ENCODE measurements around the gene EIF2B4.
"Not testable (repeated sequence)": the region's sequence is repeated elsewhere in the genome, so short reads cannot be mapped to it uniquely, and the experiment has no call there.

The EIF2B4 gene

DNA sequence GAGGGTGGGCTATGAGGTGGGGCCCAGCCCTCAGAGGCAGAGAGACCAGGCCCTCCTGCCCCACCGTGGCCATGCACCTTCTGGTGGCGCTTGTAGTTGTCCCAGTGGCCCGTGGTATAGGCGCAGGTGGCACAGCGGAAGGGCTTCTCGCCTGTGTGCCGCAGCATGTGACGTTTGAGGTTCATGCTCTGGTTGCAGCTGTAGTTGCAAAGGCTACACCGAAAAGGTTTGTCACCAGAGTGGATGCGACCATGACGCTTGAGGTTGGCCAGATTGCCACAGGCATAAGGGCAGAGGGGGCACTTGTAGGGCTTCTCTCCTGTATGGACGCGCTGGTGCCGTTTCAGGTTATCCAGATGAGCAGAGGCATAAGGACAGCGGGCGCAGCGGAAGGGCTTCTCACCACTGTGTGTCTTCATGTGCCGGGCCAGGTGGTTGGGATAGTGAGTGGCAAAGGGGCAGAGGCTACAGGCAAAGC, 7.5 kb upstream of the EIF2B4 start:
- no peak for DNase-seq

DNA sequence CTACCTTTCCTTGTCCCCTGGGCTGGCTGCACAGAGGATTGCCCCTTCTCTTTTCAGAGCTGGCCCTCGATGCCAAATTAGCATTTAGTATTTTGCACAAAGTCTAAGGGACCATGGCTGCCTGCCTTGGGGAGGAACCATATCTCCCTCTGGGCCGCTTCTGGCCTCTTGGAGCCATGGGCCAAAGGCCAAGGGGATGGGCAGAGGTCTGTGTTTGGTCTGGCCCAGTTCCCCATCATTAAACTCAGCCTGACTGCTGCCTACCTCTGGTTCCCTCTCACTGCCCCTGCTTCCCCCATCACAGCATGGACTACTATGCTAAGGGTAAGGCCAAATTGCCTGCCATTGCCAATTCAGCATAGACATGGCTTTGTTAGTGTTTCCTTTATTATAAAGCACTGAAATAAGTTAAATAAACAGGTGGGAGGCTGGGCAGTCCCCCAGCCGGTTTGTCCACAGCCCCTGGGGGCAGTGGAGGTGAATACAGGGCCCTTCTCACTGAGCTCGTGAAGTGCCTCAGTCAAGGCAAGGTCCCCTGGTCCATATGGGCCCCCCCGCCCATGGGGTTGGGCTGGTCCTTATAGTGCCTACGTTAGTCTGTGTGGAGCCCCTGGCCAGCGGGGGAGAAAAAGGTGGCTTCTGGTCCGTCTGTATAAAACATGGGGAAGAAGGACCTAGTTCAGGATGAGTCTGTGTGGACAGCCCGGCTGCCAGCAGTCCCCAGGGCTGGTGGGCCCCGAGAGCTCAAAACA, 6.9 kb upstream of the EIF2B4 start:
- no peak for DNase-seq

DNA sequence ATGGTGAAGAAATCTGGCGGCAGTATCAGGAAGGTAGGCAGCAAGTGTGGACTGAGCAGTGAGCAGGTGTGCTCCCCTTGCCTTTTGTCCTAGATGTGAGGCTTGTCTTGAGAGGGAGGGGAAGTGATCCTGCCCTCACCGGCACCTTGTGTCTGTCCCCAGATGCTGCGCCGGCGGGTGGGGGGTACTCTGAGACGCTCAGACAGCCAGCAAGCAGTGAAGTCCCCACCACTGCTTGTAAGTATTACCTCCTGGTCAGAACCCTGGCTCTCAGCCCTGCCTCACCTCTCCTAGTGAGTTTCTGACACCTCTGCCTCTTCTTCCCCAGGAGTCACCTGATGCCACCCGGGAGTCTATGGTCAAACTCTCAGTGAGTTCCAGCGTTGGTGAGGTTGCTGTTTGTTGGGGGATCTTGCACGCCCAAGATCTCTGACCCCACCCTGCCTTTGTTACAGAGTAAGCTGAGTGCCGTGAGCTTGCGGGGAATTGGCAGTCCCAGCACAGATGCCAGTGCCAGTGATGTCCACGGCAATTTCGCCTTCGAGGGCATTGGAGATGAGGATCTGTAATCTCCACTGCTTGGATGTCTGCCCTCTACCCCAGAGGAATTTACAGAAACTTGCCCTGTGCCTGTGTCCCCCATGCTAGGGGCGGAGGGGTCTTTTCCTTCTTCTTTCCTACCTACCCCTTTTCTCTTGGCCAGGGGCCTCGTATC, 6.2 kb upstream of the EIF2B4 start:
- DNase-seq, result no peak

DNA sequence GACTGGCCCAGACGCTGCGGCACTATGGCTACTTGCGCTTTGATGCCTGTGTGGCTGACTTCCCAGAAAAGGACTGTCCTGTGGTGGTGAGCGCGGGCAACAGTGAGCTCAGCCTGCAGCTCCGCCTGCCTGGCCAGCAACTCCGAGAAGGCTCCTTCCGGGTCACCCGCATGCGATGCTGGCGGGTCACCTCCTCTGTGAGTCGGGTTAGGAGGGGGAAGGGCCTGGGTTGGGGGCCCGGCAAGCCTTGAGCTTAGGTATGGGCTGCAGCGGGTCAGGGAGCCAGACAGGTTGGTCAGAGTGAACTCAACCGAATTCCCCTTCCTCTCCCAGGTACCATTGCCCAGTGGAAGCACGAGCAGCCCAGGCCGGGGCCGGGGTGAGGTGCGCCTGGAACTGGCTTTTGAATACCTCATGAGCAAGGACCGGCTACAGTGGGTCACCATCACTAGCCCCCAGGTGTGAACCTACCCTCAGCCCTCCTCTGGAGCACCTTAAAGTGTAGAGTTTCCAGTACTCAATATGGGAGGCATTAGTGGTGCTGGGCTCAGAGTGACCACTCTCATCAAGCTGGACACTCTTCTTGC, 5.5 kb upstream of the EIF2B4 start:
- no peak for DNase-seq

DNA sequence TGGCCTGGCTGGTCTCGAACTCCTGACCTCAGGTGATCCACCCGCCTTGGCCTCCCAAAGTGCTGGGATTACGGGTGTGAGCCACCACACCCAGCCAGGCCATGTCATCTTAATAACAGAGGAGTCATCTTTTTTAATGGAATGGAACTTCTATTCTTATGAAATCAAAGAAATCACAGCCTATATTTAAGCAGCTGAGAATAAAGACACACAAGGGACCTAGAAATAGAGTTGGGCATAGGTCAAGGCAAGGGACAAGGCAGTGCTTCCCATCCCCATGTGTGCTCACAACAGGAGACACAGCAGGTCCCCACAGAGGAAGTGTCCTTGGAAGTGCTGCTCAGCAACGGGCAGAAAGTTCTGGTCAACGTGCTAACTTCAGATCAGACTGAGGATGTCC, 3.4 kb upstream of the EIF2B4 start:
- DNase-seq, result no peak

DNA sequence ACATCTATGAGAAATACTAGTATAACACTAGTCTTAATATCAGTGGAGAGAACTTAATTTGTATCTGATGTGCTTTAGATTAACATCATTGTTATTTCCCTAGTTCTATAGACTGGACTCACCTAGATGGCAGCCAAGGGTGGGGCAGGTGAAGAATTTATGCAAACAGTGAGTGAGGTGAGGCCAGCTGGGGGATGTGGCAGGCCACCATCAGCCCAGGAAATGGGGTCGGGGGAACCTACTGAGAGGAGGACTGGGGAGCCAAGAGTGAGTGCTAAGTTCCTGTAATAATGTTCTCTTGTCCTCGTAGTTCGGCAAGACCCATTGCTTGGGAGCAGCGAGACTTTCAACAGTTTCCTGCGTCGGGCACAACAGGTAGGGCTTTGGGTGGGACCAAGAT, 2.8 kb upstream of the EIF2B4 start:
- no peak for DNase-seq

DNA sequence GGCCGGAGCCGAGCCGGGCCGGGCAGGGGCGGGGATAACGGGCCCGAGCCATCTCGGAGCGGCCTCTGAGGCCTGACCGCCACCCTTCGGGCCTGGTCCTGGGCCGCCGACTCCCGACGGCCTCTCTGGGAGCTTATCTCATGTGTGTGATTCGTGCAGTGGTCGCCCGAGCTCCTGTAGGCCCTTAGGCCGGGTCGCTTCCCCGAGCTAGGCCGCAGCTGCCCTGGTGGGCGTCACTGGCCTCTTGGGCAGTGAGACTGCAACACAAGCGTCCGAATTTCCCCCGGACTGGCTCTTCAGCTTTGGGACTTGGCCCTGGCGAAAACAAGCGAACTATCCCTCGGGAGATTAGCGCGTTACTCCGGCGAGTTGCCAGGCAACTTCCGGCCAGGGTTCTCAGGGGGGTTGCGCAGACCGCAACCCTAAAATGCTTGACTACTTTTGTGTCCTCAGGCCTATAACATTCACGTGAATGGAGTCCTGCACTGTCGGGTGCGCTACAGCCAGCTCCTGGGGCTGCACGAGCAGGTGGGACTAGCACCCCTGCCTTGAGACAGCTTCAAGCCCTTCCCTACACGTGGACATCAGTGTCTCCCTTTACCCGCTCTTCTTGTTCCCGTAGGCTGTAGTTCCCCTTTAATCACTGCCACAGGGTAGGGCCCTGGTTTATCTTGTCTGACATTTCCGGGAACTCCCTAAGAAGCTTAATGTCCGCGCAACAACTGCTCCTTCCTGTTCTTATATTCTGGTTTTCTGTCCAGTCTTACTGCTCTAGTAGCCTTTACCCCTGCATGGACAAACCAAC, 880 bp upstream of the EIF2B4 start:
- peak; percentile 33 for DNase-seq

DNA sequence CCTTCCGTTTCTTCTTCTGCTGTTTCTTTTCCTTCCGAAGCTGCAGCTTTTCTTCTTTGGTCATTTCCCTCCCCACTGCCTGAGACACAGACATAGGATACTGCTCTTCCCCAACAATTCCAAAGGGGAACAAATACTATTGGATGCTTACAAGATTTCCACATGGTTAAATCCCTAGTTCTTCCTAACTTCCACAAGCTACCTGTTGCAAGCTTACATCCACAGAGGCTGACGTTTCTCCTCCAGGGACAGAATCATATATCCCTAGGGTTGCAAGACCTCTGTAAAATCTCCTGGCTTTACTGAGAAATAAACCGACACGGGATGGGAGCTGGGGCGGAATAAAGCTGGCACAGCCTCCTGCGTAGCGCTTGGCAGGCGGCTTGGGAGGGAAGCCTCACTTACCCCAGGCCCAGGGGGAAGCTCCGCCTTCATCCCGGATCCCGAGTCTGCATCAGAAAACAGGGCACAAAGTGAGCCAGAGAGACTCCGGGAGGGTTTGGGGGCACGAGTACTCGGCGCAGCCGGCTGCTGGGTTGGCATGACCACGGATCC, 590 bp downstream of the EIF2B4 start:
- DNase-seq, result no peak

DNA sequence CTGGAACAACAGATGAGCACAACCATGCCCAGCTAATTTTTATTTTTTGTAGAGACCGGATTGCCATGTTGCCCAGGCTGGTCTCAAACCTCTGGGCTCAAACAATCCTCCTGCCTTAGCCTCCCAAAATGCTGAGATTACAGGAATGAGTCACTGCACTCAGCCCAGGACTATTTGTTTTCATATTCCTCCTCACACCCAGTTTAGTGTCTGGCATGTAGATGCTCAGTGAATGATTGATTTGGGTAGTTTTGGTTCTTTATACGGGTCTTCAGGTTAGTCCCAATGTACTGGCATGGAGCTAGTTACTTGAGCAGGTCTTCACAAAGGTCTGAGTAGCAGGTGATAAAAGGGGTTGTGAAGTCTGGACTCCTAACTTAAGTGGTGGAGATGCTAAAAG, 6.2 kb downstream of the EIF2B4 start:
- no peak for DNase-seq

DNA sequence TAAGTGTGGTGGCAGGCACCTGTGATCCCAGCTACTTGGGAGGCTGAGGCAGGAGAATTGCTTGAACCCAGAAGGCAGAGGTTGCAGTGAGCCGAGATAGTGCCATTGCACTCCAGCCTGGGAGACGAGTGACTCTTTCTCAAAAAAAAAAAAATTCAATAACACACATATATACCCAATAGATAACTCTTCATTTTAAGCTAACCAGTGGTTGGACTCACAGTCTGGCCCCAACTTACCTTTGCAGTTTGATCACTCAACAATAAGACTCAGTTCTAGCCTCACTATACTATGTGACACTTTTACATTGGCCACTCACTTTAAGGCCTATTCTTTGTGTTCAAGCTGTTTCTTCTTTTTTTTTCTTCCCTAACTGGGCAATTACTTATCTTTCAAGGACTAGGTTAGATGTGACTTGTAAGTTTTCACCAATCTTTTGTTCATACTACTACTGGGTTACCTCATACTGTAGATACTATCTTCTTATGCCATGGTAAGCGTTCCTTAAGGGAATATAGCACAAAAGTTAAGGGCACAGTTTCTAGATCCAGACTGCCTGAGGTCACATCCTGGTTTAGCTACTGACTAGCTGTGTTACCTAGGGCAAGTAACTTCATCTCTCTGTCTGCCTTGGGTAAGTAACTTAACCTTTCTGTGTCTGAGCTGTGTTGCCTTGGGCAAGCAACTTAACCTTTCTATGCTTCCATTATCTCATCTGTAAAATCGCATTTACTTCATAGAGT, 7.3 kb downstream of the EIF2B4 start:
- DNase-seq, result no peak

DNA sequence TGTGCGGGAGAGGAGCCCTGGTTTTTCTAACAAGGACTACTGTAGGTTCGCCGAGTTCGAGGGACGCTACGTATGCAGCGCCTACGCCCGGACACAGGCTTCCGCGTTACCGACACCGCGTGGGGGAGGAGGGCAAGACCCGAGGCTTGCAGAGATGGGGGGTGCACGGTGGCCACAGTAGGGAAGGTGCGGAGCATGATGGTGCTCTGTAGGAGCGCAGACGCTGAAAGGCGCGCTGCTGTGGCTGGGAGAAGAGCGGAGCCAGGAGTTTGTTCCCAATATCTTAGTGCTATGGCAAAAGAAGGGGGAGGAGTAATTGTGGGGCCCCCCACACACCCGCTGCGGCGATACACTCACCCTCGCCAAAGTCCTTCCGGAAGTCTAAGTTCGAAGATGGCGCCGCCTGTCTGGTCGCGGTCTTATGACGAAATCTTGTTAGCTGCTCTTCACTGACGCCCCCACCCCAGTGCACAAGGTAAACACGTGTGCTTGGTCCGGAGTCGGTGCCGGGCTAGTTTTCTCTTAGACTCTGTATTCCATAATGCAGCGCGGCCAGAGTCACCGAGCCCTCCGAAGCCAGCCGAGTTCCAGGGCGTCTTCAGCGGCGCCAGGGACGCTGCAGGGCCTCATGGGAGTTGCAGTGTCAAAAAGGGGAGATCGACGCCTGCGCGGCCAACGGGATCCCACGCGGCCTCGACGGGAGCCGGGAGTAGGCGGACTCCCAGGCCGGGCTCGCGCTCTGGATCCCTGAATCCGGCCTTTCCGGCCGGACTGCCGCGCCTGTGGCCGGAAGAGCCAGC, 13.6 kb downstream of the EIF2B4 start, which contains the start of gene GTF3C2:
Gene GTF3C2, minus strand, starts transcription at position 383 of the 800 bp plus-strand sequence. CDS start 13,210 bp downstream, outside the sequence.
- peak; percentile 82 for DNase-seq

DNA sequence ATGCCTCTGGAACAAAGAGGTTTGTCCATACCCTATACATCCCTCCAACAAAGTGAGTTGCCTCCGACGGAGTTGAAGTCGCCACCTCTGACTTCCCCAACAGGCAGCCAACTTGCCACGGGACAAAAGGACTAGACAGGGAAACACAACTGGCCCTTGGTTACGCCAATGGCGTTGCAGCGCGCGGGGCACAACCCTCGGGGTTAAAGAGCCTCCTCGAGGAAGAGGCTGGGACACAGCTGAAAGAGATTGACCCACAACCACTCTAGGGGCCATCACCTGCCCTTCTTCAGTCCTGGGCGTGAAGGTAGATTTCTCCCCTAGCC, 14.1 kb downstream of the EIF2B4 start:
- DNase-seq, result no peak

DNA sequence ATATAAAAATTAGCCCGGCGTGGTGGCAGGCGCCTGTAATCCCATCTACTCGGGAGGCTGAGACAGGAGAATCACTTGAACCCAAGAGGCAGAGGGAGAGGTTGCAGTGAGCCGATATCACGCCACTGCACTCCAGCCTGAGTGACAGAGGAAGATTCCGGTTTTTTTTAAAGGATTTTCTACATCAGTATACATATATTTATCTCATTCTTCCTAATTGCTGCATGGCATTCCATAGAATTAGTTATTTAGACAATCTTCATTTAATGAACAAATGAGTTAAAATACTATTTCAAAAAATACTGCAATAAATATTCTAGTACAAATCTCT, 15.6 kb downstream of the EIF2B4 start:
- no peak for DNase-seq

DNA sequence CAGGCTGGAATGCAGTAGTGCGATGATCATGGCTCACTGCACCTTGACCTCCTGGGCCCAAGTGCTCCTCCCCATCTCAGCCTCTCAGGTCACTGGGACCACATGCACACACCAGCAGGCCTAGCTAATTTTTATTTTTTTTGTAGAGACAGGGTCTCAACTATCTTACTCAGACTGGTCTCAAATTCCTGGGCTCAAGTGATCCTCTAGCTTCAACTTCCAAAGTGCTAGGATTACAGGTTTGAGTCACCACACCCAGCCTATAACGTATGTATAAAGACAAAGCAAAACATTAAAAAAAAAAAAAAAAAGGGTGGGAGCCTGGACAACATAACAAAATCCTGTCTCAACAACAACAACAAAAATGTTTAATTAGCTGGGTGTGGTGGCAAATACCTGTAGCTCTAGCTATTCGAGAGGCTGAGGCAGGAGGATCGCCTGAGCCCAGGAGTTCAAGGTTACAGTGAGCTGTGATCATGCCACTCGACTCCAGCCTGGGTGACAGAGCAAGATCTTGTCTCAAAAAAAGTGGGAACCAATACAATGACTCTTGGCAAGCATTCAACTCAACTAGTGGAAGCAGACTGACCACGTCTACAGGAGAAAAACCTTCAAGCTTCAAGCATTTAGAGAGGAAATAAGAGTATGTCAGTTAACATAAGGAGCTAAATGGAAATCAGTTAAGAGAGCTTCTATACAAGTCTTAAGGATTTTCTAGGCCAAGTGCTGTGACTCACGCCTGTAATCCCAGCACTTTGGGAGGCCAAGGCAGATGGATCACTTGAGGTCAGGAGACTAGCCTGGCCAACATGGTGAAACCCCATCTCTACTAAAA, 16.2 kb downstream of the EIF2B4 start:
- no peak for DNase-seq

DNA sequence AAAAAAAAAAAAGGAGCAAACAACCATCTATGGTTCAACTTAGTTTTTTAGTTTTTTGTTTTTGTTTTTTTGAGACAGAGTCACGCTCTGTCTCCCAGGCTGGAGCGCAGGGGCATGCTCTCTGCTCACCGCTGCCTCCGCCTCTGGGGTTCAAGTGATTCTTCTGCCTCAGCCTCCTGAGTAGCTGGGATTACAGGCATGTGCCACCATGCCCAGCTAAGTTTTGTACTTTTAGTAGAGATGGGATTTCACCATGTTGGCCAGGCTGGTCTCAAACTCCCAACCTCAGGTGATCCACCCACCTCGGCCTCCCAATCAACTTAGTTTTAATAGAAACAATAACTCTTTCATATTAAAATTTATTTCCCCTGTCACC, 16.8 kb downstream of the EIF2B4 start:
- not testable (repeated sequence) for DNase-seq

DNA sequence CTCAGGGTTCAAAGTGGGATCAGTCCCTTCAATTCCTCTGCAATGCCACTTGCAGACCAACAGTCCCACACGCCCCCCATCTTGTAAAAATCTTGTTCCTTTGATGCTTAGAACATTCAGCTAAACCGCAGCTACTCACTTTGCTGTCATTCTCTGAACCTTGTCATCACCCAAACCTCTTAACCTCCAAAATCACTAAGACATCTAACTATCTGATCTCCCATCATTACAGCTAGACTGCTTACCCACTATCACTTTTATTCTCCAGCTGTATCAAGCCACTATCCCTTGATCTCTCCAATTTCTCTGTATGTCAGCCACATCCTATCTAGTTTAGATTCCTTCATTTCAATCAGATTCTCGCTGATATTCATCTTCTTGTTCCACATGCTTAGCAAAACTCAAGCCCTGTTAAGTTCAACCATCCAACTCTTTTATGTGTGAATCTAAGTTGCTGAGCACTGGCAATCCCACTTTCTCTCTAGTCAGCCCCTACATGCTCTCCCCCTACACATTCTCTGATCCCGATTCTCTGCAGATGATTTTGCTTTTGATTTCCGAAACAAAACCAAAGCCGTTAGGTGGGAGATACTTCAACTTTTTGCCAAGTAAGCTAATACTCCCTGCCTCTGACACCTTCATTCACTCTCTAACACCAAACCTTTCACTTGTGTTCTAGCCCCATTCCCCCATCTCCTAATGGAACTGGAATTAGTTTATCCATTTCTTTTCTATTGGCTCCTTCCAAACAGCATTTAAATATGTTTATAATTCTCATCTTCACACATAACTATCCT, 18.1 kb downstream of the EIF2B4 start:
- DNase-seq, result no peak

DNA sequence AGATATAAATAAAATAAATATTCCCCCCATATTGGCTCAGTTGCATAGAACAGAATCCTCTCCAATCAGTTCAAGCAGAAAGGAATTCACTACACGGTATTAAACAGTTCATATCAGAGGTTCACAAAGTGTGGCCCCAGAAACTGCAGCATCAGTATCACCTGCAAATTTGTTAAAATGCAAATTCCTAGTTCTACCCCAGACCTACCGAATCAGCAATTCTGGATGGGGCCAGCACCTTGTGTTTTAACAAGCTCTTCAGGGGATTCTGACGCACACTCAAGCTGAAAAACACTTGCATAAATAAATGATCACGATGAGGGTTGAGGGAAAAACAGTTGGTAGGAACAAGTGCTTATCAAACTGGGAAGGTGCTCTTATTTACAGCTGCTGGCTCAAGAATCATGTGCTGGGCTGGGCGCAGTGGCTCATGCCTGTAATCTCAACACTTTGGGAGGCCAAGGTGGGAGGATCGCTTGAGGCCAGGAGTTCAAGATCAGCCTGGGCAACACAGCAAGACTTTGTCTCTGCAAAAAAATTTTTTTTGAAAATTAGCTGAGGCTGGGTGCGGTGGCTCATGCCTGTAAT, 19.9 kb downstream of the EIF2B4 start:
- DNase-seq, result no peak

DNA sequence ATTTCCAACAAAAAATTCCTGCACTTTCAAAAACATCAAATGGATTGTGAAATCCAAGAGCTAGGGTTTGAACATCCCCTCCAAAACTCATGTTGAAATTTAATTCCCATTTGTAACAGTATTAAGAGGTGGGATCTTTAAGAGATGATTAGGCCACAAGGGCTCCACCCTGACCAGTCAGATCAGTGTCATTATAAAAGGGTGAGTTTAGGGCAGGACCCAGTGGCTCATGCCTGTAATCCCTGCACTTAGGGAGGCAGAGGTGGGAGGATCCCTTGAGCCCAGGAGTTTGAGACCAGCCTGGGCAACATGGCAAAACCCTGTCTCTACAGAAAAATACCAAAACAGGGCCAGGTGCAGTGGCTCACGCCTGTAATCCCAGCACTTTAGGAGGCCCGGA, 22.5 kb downstream of the EIF2B4 start:
- no peak for DNase-seq

DNA sequence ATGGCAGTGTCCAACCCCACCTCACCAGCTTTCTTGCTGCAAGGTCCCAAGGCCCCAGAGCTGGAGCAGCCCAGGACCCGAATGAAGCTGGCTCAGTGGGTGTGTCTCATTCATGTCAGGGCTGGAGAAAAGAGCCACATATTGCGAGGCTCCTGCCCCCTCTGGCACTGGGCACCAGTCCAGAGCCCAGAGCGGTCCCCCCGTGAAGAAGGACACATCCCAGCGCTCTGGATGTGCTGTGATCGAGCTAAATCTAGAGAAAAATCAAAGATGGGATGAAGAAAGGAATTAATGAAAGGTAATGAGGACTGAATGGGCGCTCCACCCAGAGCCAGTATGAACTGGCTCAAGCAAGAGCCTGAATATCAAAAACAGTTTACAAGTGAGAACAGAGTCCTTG, 34.0 kb downstream of the EIF2B4 start:
- DNase-seq, result no peak
